GM12801 (cell line): Measurements from ENCODE around the gene NKX6-2.

Experiments
- TF ChIP-seq, protein P1 (sequence below): IDR thresholded peaks from one replicate; pipeline ENCODE4 v1.5.1; 2011; ENCODE audit warnings: control low read depth; ENCODE audit not compliant: insufficient read length; ENCODE audit errors: extremely low read depth

Gene NKX6-2

DNA sequence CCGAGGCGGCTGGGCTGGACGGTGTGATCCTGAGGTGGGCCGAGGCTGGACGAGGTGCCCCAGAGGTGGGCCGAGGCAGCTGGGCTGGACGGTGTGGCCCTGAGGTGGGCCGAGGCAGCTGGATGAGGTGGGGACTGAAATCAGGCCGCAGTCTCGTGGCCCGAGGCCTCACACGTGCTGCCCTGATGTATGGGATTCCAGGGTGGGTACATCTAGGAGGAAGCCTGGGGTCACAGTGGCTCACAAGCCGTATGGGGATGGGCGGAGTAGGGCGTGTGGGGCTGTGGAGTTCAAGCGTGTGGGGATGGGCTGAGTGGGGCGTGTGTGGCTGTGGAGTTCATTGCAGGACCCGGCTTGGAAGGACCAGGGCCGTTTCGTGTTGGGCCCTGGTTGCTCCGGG, 12.5 kb upstream of the NKX6-2 start:
- TF ChIP-seq, protein P1, sequence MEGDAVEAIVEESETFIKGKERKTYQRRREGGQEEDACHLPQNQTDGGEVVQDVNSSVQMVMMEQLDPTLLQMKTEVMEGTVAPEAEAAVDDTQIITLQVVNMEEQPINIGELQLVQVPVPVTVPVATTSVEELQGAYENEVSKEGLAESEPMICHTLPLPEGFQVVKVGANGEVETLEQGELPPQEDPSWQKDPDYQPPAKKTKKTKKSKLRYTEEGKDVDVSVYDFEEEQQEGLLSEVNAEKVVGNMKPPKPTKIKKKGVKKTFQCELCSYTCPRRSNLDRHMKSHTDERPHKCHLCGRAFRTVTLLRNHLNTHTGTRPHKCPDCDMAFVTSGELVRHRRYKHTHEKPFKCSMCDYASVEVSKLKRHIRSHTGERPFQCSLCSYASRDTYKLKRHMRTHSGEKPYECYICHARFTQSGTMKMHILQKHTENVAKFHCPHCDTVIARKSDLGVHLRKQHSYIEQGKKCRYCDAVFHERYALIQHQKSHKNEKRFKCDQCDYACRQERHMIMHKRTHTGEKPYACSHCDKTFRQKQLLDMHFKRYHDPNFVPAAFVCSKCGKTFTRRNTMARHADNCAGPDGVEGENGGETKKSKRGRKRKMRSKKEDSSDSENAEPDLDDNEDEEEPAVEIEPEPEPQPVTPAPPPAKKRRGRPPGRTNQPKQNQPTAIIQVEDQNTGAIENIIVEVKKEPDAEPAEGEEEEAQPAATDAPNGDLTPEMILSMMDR: no peak

DNA sequence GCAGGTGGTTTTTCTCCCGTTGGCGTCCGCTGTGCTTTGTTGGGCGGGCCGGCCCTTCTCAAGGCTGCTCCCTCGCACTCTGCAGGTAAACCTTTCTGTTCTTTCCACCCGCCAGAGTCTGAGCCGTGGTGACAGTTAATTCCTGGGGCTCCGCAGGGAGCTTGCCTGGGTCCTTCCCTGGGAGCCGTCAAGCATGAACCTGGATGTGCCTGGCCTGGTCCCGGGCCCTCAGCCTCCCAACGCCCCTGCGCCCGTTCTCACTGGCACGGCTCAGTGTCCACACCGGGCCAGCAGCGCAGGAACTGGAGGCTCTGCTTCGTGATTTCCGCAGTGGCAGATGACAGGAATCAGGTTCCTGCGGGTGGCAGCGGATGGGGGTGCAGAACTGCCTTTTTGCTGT, 10.9 kb upstream of the NKX6-2 start:
- TF ChIP-seq, protein P1: no peak

DNA sequence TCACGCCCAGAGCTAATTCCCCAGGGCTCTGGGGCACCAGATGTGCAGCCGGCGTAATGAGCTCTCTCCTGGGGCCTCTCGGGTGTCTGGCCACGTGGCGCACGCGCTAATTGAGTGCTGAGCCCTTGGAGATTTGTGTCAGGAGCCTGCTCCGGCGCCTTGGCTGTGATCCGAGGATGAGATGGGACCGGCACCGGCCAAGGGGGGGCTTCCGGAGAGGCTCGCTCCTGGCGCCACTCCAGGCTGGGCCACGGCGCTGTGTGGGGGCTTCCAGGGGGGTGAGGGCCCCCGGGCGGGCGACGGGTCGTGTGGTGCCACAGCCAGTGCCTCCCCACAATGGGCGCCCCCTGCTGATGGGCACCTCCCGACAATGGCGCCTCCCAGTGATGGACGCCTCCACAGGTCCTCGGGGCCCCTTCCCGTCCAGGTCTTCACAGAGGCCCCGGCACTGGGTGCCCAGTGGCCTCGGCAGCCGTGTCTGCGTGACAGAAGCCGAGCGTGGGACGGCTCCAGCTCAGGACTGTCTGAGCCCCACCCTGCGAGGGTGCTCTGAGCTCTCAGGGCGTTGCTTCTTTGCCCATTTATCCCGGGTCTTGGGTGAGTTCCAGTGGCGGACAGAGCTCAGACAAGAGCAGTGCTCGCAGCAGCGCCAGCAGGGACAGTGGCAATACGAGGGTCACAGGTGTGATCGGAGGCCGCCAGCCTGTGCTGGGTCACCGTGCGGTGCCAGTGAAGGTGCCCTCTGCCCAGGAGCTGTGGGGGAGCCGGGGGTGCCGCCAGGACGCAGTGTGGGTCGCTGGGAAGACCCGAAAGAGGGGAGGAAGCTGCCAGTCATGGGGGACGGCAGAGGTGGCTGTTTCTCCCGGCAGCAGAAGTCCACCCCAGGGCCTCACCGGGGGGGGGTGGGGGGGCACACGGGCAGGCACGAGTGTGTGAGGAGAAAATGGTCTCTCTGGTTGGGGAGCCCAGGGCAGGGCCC, 8.2 kb upstream of the NKX6-2 start:
- TF ChIP-seq, protein P1: no peak

GRCh38 chr10:132793213-132793612, 7.3 kb upstream of the NKX6-2 start:
- TF ChIP-seq, protein P1: no peak

DNA sequence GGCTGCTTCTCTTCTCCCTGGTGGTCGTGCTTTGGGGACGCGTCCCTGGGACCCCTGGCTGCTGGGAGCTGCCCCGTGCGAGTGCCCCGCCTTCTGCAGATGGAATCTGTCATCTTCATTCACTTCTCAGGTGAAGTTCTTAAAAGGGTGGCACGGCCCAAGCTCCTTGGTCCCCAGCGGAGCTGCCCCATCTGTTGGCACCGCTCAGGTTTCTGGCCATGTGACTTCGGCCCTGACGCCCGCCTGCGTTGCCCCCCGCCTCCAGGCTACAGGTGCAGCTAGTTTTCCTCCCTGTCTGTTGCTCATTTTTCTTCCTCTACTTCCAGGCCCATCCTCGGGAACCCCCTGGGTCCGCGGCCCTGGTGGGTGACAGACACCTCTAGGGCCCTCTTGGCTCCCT, 6.8 kb upstream of the NKX6-2 start:
- TF ChIP-seq, protein P1: no peak

DNA sequence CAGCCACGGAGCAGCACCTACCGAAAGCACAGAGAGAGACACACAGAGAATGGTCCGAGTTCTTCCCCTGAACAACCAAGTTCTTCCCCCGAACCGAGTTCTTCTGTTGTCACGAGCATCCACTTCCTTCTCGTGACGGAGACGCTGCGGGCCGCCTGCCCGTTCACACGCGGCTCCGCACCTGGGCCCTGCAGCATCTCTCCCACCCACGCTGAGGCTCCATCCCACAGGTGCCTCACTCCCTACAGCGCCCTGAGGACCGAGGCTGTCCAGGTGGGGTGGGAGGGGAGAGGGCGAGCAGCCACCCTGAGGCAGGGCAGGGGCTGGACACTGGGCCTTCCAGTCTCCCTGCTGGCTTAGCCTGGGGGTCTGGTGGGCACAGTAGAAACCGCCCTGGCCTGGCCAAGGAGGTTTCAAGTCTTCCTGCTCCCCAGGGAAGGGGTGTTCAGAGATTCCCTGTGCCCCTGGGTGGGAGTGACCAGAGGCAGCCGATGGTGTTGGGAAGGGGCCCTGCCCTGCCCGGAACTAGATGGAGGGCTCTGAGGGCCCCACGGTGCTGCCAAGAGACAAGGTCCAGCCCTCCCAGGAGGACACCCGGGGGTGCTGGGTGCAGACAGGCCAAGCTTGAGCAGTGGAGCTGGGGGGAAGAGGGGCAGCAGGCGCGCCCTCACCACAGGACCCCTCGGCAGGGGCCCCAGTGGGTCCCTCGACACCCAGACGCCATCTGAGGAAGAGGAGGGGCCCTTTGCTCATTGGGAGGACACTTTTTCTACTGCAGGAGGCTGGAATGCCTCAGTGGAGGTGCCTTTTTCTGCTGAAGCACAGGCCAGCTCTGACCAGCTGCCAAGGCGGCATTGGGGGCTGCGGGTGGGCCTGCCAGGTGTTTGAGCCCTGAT, 5.2 kb upstream of the NKX6-2 start:
- TF ChIP-seq, protein P1: no peak

- TF ChIP-seq, protein P1: no peak
Measured at GRCh38 chr10:132790470-132790869, 4.5 kb upstream of the NKX6-2 start.
